ENCODE results near the gene EVA1B.

EVA1B gene

GRCh38 chr1:36352910-36353878 lies 29.7 kb upstream of the EVA1B start:
- Histone ChIP-seq H3K27ac (peak overlapping the region; percentile 2 to 91), H3K4me3 (no peak overlapping the region)
- TF ChIP-seq CTCF (IDR thresholded peaks at IDR 0.05), result no peak
- no peak for DNase-seq (ENCODE audit: low spot score)

DNA sequence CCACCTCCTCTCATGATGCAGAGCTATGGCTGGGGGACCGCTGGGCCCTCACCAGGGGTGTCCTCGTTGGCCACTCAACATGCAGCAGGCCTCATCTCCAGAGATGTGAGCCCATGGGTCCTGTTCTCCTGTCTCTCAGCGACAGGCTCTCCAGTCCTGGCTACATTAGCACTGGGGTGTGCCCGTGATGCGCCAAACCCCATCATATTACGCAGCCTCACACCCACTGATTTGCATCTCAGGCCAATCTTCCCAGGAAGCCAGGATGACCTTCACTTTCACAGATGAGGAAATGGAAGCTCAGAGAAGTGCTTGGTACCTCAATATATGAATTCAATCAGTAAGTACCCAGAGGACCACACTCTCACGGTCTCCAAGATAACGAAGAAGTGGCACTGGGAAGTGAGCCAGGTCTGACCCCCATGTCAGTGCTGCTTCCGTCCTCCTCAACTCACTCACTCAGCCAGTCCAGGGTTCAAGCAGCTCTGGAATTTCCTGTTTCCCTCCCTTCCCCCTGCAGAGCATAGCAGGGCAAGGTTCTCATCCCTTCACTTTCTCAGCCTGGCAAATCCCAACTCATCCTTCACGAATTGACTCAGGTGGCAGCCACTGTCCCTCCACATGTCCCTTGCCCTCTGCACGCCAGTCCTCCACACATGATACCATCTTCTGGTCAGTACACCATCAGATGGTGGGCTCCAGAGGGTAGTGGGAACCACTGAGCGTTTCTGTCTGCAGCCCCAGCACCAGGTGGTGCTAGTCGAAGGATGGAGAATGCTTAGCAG lies 28.9 kb upstream of the EVA1B start:
- no peak for TF ChIP-seq CTCF (IDR thresholded peaks at IDR 0.05)
- Histone ChIP-seq H3K27ac (peak overlapping the region; percentile 76 to 91), H3K4me3 (no peak overlapping the region)
- DNase-seq (ENCODE audit: low spot score), result no peak

- TF ChIP-seq CTCF (IDR thresholded peaks at IDR 0.05), result no peak
- Histone ChIP-seq H3K4me3 (peak overlapping the region; percentile 45), H3K27ac (peak overlapping the region; percentile 76 to 91)
- no peak for DNase-seq (ENCODE audit: low spot score)
Measured at GRCh38 chr1:36351227-36351977, 28.0 kb upstream of the EVA1B start.

DNA sequence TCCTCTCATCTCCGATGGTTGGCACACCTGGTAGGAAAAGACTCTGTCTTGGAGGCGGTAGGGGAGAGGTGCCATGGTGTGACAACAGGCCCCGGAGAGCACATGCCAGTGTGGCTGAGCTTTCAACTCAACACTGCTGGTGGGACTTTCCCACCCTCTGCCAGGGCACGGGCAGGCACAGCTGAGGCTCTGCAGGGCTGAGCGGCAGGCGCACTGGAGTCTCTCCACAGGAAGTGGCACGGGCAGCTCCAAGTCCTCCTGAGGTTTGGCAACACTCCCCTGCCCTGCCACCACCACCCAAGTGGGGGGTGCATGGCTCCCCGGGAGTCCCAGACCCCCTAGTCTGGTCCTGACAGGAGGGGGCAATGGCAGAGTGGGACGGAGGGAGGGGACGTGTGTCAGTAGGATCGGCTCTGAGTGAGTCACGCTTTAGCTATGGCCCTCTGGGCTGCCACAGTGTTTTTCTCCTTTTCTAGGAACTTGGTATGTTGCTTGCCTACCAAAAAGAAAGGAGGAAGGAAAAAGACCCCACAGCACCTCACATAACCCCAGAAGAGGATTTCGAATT lies 27.3 kb upstream of the EVA1B start:
- DNase-seq (ENCODE audit: low spot score), result peak; percentile 85
- Histone ChIP-seq H3K4me3 (peak overlapping the region; percentile 45), H3K27ac (peak overlapping the region; percentile 76 to 91)
- no peak for TF ChIP-seq CTCF (IDR thresholded peaks at IDR 0.05)

DNA sequence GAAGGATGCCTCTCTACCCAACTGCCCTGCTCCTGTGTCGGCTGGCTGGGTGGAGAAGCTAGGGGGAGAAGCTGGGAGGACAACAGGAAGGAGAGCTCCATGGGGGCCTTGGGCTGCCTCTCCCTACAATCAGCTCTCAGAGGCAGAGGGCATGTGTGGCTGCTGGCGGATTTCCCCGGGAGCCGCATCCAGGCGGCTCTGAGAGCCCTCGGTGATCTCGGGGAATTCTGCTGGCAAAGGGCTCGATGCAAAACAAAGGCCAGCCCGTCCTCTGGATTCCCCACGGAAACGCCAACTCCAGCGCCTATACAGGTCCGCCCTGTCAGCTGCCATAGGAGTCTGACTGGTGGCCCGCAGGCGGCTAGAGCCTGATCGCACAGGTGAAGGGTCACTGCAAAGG lies 26.4 kb upstream of the EVA1B start:
- DNase-seq (ENCODE audit: low spot score), result no peak

More for the DNA sequence above, 26.4 kb upstream of the EVA1B start:
- peak overlapping the region; percentile 76 to 91 for H3K27ac ChIP-seq
- no peak overlapping the region for H3K4me3 ChIP-seq
- no peak for TF ChIP-seq CTCF (IDR thresholded peaks at IDR 0.05)
